HG03159 (cell line): Measurements from ENCODE around the gene PNLIPRP1.

Experiments used
- ATAC-seq: cut with Tn5 transposase; IDR thresholded peaks from one replicate; pipeline ENCODE4 v1.9.1; 2021; ENCODE audit warnings: mild to moderate bottlenecking, moderate library complexity; ENCODE audit not compliant: unreplicated experiment

The PNLIPRP1 gene

DNA sequence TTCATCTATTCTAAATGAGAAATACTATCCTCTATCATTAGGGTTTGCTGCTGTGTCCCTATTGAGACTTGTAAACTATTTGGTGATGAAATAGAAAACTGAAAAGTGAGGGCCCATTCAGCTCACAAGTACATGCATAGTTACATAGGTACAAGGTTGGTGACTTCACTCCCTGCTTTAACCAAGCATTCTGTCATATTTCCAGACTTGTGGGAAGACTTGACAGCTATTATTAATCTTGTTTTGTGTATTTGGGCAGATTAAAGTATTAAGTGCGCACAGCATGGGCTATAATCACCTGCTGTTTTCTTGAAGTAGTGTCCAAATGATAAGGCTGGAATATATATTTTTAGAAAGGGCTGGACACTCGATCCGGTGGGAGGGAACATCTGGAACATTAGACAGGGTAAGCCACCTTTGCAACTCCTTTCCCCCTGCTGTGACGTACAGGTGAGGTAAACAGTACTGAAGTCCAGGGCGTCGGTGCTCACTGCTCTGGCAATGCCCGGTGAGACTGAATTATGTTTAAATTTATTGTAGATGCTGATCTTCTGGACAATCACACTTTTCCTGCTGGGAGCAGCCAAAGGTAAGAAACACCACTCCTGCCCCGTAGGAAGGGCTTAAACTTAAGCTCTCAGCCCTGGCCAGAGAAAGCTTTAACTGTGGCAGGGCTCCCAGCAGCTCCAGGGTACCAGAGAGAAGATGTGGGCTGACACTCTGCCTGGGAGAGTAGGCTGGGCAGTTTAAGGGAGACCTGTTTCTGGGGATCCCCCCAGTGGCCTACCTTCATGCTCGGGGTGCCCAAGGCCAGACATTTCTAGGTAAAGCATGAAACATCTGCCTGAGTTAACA is at the start of gene PNLIPRP1:
Gene PNLIPRP1 (plus strand): TSS at position 370 of the 855 bp plus-strand sequence. CDS start 171 bp downstream, at position 541.
- no peak for ATAC-seq

DNA sequence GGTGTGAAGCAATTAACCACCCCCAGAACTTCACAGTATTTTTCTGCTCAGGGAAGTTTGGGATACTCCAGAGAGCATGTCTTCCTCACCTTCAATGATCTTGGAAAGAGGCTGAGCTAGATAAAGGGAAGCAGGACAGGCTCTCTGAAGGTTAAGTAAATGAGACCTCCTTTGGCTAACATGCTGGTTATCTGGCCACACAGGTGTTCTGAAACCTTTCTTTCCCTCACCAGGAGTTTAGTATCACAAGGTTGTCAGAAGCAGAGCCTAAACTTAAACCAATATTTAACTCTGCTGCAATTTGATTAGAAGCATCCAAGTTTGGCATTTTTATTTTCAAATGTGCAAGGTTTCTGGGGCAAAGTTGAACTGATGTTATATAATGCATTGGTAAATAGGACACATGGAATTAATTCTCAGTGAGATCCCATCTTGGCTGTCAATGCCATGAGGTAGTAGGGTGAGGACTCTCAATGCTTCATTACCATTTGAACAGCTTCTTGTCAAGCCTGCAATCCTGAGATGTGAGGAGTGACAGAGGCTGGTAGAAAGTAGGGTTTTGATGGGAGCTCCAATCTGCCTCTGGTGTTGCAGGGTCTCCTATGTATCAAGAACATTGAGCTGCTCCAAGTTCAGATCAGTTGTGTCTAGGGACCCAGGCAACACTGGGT is 48.6 kb upstream of the PNLIPRP1 start:
- ATAC-seq: no peak

DNA sequence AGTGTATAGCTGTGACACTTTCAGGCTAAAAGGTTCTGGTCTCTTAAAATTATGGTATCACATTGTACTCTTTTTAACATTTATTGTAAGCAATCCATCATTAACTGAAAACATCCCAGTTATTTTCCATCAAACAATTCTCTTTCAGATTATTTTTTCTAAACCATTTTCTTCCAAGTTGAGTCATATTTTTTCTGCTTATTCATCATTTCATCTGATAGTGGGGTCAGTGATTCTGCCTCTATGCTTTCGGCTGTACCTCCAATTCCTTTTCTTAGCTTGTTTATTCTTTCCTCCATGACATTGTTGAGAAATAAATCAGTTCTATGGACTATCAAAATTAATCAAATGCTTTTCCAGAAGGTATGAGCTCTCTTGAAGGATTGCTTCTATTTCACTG is 45.6 kb upstream of the PNLIPRP1 start:
- ATAC-seq: no peak

DNA sequence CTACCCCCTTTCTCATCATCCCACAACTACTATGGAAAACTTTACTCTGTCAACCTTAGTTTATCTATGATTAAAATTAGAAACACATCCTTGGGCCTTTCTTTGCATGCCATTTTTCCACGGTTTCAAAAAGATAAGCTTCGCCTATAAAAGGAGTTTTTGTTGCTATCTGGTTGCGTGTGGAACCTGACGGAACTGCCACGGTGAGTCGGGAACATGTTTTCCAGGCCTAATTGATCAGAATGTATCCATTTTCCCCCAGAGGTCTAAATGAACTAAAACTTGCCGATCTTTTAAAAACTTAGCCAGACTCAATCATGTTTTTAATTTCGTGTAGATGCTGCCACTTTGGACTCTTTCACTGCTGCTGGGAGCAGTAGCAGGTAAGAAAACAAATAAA is 45.0 kb upstream of the PNLIPRP1 start, which contains the start of gene PNLIP:
Gene PNLIP (plus strand): TSS at position 176 of the 400 bp plus-strand sequence. CDS start 162 bp downstream, at position 338.
- ATAC-seq: no peak

DNA sequence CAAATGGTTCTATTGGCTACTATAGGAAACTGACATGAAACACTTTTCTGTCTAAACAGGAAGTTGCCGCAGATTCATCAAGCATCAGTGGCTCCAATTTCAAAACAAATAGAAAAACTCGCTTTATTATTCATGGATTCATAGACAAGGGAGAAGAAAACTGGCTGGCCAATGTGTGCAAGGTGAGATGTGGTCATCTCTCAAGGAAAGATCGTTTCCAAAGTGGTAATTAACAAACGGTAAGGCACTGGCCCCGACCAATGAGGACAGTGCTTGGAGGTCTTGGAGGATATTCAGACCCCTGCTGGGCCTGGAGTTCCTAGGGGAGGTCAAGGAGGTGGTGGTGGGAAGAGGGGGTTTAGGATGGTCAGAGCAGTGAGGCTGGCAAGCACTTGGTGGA is 42.5 kb upstream of the PNLIPRP1 start:
- ATAC-seq: no peak

DNA sequence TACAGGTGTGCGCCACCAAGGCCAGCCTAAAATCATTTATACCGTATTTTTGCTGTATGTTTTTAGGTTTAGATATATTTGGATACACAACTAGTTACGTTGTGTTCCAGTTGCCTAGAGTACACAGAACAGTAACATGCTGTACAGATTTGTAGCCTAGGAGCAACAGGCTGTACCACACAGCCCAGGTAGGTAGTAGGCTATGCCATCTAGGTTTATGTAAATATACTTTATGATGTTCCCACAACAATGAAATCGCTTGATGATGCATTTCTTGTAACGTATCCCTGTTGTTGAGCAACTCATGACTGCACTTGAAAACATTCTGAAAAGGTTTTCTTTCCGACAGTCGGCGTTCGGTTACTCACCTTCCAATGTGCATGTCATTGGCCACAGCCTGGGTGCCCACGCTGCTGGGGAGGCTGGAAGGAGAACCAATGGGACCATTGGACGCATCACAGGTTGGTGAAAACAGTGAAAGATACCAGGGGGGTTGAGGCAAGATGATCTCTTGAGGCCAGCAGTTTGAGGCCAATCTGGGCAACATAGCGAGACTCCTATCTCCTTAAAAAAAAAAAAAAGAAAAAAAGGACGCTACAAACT is 37.3 kb upstream of the PNLIPRP1 start:
- ATAC-seq: no peak

DNA sequence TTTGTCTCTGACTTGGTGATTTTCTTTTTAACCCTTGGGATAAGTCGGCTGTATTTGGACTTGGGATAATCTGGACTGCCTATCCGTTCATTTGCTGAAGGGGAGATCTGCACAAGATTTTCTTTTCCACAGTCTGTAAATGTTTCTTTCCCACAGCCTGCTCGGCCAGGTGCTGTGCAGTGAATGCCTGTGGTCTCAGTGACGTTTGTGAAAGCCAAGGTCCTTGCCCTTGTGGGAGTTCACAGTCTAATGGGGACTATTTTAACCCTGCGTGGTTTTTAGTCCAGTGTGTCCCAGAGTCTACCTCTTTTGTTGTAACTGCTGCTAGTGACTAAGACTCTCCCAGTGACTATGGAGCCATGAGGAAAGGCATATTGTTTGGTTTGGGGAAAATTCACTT is 36.1 kb upstream of the PNLIPRP1 start:
- no peak for ATAC-seq

DNA sequence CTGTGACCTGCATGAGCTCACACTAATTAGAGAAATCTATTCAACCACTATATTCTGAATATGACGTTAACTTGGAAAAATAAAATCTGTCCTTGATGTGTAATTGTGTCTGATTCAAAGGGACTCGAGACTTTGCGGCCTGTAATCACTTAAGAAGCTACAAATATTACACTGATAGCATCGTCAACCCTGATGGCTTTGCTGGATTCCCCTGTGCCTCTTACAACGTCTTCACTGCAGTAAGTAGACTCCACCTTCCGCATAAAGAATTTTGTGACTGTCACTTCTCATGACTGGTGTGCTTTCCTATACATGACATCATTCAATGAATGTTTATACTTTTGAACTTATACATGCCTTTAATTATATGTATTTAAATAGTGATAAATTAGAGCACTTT is 34.9 kb upstream of the PNLIPRP1 start:
- no peak for ATAC-seq

DNA sequence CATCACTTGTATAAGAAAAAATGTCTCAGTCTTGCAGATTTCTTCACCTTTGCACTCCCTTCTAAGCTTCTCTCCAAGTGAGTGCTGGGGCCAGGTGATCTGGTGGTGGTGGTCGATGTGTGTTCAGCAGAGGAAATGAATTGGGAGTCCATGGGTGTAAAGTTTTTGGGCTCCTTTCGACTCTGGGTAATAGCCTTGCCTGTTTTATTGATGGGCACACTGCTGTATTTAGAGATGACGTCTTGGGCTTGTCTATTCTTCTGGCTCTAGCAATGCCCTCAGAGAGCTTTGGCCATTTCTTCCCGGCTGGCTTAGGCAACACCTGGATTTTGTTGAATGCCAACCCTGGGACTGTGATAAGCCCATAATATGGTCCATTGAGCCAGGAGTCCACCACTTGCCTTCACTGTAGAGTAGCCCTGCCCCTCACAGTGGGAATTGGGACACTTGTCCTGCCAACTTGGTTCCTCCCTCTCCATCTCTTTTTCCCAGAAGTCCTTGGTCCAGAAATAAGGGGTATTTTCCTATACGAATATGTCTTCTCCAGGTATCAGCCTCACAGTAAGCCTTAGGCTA is 33.4 kb upstream of the PNLIPRP1 start:
- no peak for ATAC-seq

DNA sequence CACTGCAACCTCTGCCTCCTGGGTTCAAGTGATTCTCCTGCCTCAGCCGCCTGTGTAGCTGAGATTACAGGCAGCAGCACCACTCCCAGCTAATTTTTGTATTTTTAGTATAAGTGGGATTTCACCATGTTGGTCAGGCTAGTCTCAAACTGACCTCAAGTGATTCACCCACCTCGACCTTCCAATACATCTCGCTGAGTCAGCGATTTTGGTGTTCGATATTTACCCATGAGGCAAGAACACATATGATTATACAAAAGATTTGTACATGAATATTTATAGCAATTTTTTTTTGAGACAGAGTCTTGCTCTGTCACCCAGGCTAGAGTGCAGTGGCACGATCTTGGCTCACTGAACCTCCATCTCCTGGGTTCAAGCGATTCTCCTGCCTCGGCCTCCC is 25.2 kb upstream of the PNLIPRP1 start:
- ATAC-seq: no peak

DNA sequence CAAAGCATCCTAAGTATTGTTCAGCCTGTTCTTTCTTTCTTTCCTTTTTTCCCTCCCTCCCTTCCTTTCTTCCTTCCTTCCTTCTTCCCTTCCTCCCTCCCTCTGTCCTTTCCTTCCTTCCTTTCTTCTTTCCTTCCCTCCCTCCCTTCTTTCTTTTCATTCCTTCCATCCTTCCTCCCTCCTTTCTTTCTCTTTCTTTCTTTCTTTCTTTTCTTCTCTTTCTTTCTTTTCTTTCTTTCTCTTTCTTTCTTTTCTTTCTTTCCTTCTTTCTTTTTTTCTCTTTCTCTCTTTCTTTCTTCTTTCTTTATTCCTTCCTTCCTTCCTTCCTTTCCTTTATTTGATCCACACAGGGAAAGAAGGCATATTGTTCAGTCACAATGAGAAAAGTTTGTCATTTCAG is 23.8 kb upstream of the PNLIPRP1 start:
- ATAC-seq: no peak

DNA sequence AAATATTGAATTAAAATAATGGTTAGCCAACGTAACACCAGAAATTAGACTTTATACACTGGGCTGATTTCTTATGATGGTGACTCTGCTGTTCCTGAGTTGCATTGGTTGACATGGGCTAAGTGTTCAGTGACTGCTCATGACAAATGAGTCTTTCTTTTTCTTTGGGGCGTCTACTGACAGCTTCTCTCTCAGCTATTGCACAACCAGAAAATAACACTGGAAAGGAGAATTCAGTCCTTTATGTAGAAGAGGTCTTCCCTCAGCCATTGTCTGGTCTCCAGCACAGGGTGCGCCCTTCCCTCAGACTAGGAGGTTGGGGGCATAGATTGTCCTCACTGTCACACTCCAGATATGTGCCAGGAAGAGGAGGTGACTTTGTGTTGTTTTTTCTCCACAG is 23.4 kb upstream of the PNLIPRP1 start:
- no peak for ATAC-seq

DNA sequence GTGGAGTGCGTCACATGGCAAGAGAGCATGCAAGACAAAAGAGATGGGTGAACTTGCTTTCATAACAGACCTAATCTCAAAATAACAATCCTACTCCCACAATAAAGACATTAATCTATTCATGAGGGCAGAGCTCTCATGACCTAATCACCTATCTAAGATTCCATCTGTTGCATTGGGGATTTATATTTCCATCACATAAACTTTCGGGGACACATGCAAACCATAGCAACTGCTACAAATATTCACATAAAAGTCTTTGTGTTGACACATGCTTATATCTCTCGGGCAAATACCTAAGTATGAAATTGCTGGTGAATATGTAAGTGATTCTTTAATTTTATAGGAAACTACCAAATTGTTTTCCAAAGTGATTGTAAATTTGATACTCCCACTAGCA is 16.0 kb upstream of the PNLIPRP1 start:
- no peak for ATAC-seq

DNA sequence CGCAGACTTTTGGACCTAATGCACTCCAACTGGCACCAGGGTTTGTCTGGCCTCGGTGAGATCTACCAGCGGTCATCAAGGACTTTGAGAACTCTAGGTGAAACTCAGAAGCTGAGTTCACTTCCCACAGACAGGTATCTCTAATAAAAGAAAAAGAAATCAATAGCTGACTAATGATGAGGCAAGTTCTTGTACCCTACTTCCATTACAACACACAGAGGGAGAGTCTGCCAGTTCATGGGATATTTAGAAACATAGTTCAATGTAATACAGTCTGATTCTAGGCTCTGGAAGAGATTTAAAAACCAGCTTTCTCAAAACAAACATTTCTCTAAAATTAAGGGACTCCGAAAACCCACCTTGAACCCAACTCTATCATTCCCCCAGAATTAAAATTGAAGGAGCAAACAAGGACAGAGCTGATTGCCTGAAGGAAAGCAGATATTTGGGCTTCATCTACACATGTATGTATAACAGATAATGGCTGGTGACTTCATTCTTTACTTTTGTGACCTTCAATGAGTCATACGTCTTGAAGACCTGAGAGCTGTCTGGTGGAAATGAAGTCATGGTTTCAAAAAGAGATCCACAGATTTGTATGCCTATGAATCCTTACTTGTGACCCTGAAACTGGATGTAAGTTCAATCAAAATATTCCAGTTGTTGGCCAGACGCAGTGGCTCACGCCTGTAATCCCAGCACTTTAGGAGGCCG is 2.7 kb upstream of the PNLIPRP1 start:
- ATAC-seq: no peak

DNA sequence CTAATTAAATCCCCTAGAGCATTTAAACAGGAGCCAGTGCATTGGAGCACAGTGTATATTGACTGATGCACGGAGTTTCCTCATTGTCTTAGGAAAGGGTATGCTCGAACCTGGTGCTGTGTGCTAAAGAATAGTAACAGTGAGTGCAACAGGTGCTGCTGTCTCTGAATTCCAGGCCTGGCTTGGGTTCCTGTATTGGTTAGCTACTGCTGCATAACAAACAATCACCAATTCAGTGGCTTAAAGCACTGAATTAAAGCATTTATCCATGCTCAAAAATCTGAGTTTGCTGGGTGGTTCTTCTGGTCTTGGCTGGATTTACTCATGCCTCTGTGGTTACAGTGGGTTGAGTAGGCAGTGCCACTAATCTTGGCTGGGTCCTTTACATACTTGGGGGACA is 1.8 kb upstream of the PNLIPRP1 start:
- no peak for ATAC-seq

DNA sequence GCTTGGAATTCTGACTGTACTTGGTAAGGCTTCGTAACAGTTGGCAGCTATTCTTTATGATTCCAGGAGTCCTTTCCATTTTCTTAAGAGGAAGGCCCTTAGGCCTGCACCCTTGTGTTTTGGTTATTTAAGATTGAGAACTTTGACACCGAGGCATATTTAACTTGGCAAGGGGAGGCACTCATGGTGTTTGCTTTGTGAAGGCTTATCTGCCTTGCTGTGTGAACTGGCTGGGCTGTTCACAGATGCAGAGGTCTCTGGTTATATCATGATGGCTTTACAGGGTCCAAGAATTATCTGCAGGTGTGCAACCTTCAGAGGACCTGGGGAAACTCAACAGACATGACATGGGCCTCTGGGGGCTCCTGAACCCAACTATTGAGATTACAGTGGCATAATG is 833 bp upstream of the PNLIPRP1 start:
- ATAC-seq: no peak

DNA sequence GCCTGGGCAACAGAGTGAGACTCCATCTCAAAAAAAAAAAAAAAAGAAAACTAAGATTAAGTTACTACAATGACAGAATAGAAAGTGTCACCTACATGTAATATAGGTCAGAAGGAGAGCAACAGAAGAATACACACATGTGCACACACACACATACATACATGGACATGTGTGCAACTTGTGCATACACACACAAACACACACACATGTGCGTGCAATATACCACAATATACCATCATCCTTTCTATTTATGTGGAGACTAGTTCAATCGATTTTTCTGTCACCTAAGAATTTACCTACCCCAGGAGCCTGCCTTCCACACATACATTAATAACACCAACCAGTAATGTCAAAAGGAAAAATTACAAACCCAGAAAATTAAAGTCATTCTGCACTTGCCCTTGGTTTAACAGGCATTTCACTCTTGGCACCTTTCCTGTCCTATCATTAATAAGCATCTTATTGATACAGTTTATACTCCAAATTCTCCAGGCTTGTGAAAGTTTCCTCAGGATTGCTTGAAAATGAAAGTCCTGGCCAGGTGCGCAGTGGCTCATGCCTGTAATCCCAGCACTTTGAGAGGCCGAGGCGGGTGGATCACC is 2.5 kb downstream of the PNLIPRP1 start:
- ATAC-seq: no peak

DNA sequence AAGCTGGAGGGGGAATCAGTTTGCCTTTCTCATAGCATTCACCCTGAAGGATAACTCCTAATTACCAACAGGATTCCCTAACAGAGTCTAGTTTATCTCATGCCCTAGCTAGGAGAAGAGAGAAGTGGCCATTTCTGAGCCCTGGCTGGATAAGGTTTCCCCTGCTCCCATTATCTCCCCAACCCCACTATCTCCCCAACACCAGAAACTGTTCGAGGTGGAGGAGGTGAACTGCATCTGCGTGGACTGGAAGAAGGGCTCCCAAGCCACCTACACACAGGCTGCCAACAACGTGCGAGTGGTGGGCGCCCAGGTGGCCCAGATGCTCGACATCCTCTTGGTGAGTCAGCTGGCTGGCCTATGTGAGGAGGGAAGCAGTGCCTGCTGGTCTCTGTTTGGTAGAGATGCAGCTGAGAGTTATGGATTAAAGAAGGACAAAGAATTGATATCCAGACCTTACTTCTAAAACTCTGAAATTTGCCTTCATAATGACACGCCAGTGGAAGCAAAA is 3.8 kb downstream of the PNLIPRP1 start:
- no peak for ATAC-seq

DNA sequence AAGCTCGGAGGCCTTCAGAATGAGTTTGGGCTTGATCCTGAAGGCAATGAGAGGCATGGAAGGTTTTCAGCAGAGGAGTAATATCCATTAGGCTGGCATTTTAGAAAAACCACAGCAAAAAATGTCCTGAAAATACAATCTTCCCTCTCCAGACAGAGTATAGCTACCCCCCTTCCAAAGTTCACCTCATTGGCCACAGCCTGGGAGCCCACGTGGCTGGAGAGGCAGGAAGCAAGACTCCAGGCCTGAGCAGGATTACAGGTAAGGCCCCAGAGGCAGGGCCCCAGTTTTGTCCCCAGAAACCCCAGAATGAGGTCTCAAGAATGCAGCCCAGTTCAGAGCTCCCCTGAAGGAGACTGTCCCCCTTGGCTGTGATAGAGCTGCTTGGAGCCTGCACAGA is 5.3 kb downstream of the PNLIPRP1 start:
- no peak for ATAC-seq

DNA sequence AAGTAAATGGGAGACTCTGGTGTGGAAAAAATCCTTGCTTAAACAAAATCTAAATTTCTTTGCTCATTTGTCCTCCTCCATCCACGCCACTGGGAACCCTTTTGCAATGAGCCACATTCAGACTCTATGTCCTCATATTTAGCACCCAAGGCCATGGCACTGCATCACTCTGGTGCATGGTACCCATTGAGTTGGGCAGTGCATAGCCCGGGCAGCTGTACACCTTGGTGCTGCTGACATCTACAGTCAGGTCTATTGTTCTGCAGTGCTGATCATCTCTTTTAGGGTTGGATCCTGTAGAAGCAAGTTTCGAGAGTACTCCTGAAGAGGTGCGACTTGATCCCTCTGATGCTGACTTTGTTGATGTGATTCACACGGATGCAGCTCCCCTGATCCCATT is 6.8 kb downstream of the PNLIPRP1 start:
- ATAC-seq: no peak
